ENCODE measurements around the gene MFAP3. TPM values are rescaled to one million over a fixed set of nuclear protein-coding genes. Genes with fewer than 3 reads are reported as not detected.
A peak's percentile ranks its signal among the peaks of the same experiment; 100 is the strongest.

The MFAP3 gene
- total RNA-seq, 2 experiments from 2014 or later: 26.0 to 26.1 TPM

- Mint-ChIP-seq H3K9me3 (no peaks in the 10 kb centered on the region), H3K36me3 (peaks cover 1% of the 10 kb centered on the region), H3K27ac (no peak overlapping the region), H3K4me3 (no peak overlapping the region), H3K27me3 (peaks cover 5% of the 10 kb centered on the region), H3K4me1 (peaks cover 7% of the 10 kb centered on the region)
- POLR2A ChIA-PET: interaction anchor here (1.1 kb wide), 1 partner anchor 14 kb away, joined by 4 read pairs; no protein-coding TSS in a partner anchor
- DNase-seq (no peak), ATAC-seq (ENCODE audit: low read depth) (no peak)
Observed at GRCh38 chr5:154086641-154087040, 47.9 kb downstream of the MFAP3 start.

GRCh38 chr5:154087260-154087659 lies 48.5 kb downstream of the MFAP3 start:
- Mint-ChIP-seq H3K9me3 (no peaks in the 10 kb centered on the region), H3K4me3 (no peak overlapping the region)
- ATAC-seq (ENCODE audit: low read depth): no peak

GRCh38 chr5:154088801-154089200 lies 50.0 kb downstream of the MFAP3 start:
- DNase-seq: no peak
- POLR2A ChIA-PET: no interaction called here

More at GRCh38 chr5:154087260-154087659, 48.5 kb downstream of the MFAP3 start:
- DNase-seq: no peak
- H3K27ac Mint-ChIP-seq: no peak overlapping the region
- peaks cover 1% of the 10 kb centered on the region for H3K36me3 Mint-ChIP-seq
- POLR2A ChIA-PET: interaction anchor here (1.1 kb wide), 1 partner anchor 14 kb away, joined by 4 read pairs; no protein-coding TSS in a partner anchor
- H3K4me1 Mint-ChIP-seq: peaks cover 8% of the 10 kb centered on the region
- H3K27me3 Mint-ChIP-seq: peaks cover 5% of the 10 kb centered on the region

GRCh38 chr5:154090656-154091055 lies 51.9 kb downstream of the MFAP3 start:
- H3K27me3 Mint-ChIP-seq: peaks cover 27% of the 10 kb centered on the region
- POLR2A ChIA-PET: no interaction called here
- H3K9me3 Mint-ChIP-seq: no peaks in the 10 kb centered on the region
- DNase-seq (no peak), ATAC-seq (ENCODE audit: low read depth) (no peak)
- H3K4me1 Mint-ChIP-seq: peaks cover 8% of the 10 kb centered on the region
- no peak overlapping the region for H3K4me3 Mint-ChIP-seq
- no peak overlapping the region for H3K27ac Mint-ChIP-seq
- peaks cover 1% of the 10 kb centered on the region for H3K36me3 Mint-ChIP-seq

More at GRCh38 chr5:154088801-154089200, 50.0 kb downstream of the MFAP3 start:
- Mint-ChIP-seq H3K9me3 (no peaks in the 10 kb centered on the region), H3K27me3 (peaks cover 14% of the 10 kb centered on the region), H3K36me3 (peaks cover 1% of the 10 kb centered on the region), H3K27ac (no peak overlapping the region), H3K4me3 (no peak overlapping the region), H3K4me1 (peaks cover 8% of the 10 kb centered on the region)
- ATAC-seq (ENCODE audit: low read depth): no peak

- Mint-ChIP-seq H3K9me3 (no peaks in the 10 kb centered on the region), H3K27ac (no peak overlapping the region), H3K4me3 (no peak overlapping the region), H3K27me3 (peaks cover 24% of the 10 kb centered on the region), H3K4me1 (peaks cover 2% of the 10 kb centered on the region), H3K36me3 (no peaks in the 10 kb centered on the region)
- DNase-seq: no peak
- POLR2A ChIA-PET: no interaction called here
- ATAC-seq (ENCODE audit: low read depth): no peak
Observed at GRCh38 chr5:154092356-154093141, 53.8 kb downstream of the MFAP3 start.

- Mint-ChIP-seq H3K27me3 (peaks cover 24% of the 10 kb centered on the region), H3K27ac (no peak overlapping the region), H3K9me3 (no peaks in the 10 kb centered on the region), H3K4me3 (no peak overlapping the region), H3K36me3 (no peaks in the 10 kb centered on the region), H3K4me1 (peaks cover 2% of the 10 kb centered on the region)
- DNase-seq: no peak
- no peak for ATAC-seq (ENCODE audit: low read depth)
- POLR2A ChIA-PET: no interaction called here
Observed at GRCh38 chr5:154093142-154093532, 54.4 kb downstream of the MFAP3 start.

- no peak overlapping the region for H3K4me3 Mint-ChIP-seq
- DNase-seq (no peak), ATAC-seq (ENCODE audit: low read depth) (no peak)
- H3K27me3 Mint-ChIP-seq: peaks cover 22% of the 10 kb centered on the region
- no peaks in the 10 kb centered on the region for H3K36me3 Mint-ChIP-seq
- H3K9me3 Mint-ChIP-seq: no peaks in the 10 kb centered on the region
- H3K4me1 Mint-ChIP-seq: peaks cover 2% of the 10 kb centered on the region
- no peak overlapping the region for H3K27ac Mint-ChIP-seq
- POLR2A ChIA-PET: no interaction called here
Observed at GRCh38 chr5:154095904-154096303, 57.1 kb downstream of the MFAP3 start.

GRCh38 chr5:154097031-154097430 lies 58.3 kb downstream of the MFAP3 start:
- peak; percentile 42 for ATAC-seq (ENCODE audit: low read depth)
- DNase-seq: no peak
- H3K4me1 Mint-ChIP-seq: no peaks in the 10 kb centered on the region
- POLR2A ChIA-PET: no interaction called here
- H3K36me3 Mint-ChIP-seq: no peaks in the 10 kb centered on the region
- H3K27ac Mint-ChIP-seq: no peak overlapping the region
- no peaks in the 10 kb centered on the region for H3K9me3 Mint-ChIP-seq
- H3K4me3 Mint-ChIP-seq: no peak overlapping the region
- peaks cover 22% of the 10 kb centered on the region for H3K27me3 Mint-ChIP-seq

- DNase-seq (no peak), ATAC-seq (ENCODE audit: low read depth) (no peak)
- no peaks in the 10 kb centered on the region for H3K9me3 Mint-ChIP-seq
- no peak overlapping the region for H3K4me3 Mint-ChIP-seq
- POLR2A ChIA-PET: no interaction called here
- peaks cover 16% of the 10 kb centered on the region for H3K27me3 Mint-ChIP-seq
- no peak overlapping the region for H3K27ac Mint-ChIP-seq
- H3K36me3 Mint-ChIP-seq: no peaks in the 10 kb centered on the region
- no peaks in the 10 kb centered on the region for H3K4me1 Mint-ChIP-seq
Observed at GRCh38 chr5:154098465-154098864, 59.7 kb downstream of the MFAP3 start.

GRCh38 chr5:154101184-154101583 lies 62.4 kb downstream of the MFAP3 start:
- ATAC-seq (ENCODE audit: low read depth): no peak
- no peak overlapping the region for H3K4me3 Mint-ChIP-seq
- POLR2A ChIA-PET: no interaction called here
- H3K9me3 Mint-ChIP-seq: no peaks in the 10 kb centered on the region
- peaks cover 2% of the 10 kb centered on the region for H3K36me3 Mint-ChIP-seq
- no peak overlapping the region for H3K27ac Mint-ChIP-seq
- peaks cover 4% of the 10 kb centered on the region for H3K27me3 Mint-ChIP-seq
- no peaks in the 10 kb centered on the region for H3K4me1 Mint-ChIP-seq
- DNase-seq: no peak

- Mint-ChIP-seq H3K36me3 (peaks cover 2% of the 10 kb centered on the region), H3K4me3 (no peak overlapping the region), H3K9me3 (no peaks in the 10 kb centered on the region), H3K27me3 (peaks cover 7% of the 10 kb centered on the region), H3K27ac (no peak overlapping the region), H3K4me1 (no peaks in the 10 kb centered on the region)
- DNase-seq: no peak
- no peak for ATAC-seq (ENCODE audit: low read depth)
- POLR2A ChIA-PET: no interaction called here
Observed at GRCh38 chr5:154103233-154103632, 64.5 kb downstream of the MFAP3 start.

Other genes with a start within 250 kb of the MFAP3 start
- 10 to 100 TPM; 25.8 to 28.6 TPM for gene FAM114A2, start 57 bp upstream of the MFAP3 start, total RNA-seq
- 10 to 100 TPM; 34.6 to 36.0 TPM for gene GALNT10, start 151.8 kb downstream of the MFAP3 start, total RNA-seq

Measured in activated naive CD8-positive, alpha-beta T cell treated with anti-CD3 and anti-CD28 coated beads, Interleukin-2, amount 10 ng/mL, durations not matched to agents 7 days and 5 days (primary cell).